GM10266 (cell line): ENCODE measurements around the gene SGSH.

ENCODE experiments used
- DNase-seq: peaks from one replicate; pipeline ENCODE4 v3.0.0; 2012; ENCODE audit errors: extremely low spot score
- TF ChIP-seq, protein P1 (sequence below): IDR thresholded peaks from 2 replicates; pipeline ENCODE4 v1.5.1; 2012; ENCODE audit warnings: mild to moderate bottlenecking, low read depth; ENCODE audit not compliant: control insufficient read depth, insufficient read depth; ENCODE audit errors: missing control alignments

SGSH gene

DNA sequence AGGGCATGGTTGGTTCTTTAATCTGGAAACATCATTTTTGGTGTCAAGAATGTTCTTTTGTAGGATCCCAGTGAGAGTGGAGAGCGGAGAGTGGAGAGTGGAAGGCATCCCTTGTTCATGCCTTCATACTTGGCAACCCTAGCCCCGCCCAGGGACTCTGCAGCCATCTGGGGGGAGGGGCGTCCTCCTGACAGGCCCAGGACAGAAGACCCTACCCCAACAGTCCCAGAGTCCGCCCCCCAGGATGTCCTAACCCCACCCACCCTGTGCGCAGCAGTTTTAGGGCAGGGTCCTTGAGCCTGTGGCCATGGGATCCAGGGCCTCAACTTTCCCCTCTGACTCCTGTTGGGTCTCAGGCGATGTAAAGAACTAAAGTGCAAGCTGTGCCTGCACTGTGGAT, 4.5 kb upstream of the SGSH start:
- TF ChIP-seq, protein P1, sequence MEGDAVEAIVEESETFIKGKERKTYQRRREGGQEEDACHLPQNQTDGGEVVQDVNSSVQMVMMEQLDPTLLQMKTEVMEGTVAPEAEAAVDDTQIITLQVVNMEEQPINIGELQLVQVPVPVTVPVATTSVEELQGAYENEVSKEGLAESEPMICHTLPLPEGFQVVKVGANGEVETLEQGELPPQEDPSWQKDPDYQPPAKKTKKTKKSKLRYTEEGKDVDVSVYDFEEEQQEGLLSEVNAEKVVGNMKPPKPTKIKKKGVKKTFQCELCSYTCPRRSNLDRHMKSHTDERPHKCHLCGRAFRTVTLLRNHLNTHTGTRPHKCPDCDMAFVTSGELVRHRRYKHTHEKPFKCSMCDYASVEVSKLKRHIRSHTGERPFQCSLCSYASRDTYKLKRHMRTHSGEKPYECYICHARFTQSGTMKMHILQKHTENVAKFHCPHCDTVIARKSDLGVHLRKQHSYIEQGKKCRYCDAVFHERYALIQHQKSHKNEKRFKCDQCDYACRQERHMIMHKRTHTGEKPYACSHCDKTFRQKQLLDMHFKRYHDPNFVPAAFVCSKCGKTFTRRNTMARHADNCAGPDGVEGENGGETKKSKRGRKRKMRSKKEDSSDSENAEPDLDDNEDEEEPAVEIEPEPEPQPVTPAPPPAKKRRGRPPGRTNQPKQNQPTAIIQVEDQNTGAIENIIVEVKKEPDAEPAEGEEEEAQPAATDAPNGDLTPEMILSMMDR: no peak
- no peak for DNase-seq

DNA sequence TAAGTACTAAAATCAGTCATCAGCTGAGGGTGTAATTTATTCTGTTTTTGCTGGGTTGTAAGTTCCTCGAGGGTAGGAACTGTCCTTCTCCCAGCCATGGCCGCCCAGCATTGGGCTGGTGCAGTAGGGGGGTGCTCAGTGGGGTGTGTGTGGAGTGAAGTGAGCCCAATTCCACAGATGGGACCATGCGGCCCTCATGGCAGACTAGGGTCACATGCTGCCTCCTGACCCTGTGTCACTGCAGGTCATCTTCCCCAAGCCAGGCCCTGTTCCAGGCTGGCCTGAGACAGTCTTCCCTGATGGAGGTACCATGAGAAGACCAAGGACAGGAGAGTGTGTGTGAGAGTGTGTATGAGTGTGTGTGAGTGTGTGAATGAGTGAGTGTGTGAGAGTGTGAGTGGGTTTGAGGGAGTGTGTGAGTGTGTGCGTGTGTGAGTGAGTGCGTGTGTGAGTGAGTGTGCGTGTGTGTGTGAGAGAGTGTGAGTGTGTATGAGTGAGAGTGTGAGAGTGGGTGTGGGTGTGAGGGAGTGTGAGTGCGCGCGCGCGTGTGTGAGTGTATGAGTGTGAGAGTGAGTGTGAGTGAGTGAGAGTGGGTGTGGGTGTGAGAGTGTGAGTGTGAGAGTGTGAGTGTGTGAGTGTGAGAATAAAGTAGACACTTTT, 3.8 kb upstream of the SGSH start:
- TF ChIP-seq, protein P1: no peak
- no peak for DNase-seq

- TF ChIP-seq, protein P1: no peak
- DNase-seq: no peak
These were observed 3.1 kb upstream of the SGSH start for GRCh38 chr17:80223142-80223815.

DNA sequence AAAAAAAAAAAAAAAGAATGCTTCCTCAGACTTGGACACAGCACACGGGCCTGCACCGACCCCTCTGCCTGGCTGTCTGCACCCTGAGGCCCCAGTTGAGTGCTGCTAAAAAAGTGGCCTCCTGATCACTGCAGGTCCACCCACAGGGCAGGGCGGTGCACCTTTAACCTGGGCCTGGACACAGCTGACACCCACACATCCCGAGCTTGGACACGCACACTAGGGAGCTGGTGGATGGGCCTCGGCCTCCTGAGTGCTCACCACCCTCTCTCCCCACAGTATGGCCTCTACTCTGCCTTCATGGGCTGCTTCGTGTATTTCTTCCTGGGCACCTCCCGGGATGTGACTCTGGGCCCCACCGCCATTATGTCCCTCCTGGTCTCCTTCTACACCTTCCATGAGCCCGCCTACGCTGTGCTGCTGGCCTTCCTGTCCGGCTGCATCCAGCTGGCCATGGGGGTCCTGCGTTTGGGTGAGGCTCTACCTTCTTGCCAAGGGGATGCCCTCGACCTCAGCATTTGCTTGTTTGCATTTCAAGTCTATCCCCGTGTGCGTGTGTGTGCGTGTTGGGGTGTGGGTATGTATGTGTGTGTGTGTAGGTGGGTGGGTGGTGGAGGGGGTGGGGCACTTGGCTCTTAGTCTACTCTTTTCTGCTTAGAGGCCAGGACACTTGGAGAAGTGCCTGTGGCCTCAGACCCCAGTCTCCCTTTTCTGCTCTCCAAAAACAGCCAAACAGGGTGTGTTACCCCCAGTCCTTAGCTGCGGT, 2.4 kb upstream of the SGSH start:
- no peak for DNase-seq
- TF ChIP-seq, protein P1: no peak

DNA sequence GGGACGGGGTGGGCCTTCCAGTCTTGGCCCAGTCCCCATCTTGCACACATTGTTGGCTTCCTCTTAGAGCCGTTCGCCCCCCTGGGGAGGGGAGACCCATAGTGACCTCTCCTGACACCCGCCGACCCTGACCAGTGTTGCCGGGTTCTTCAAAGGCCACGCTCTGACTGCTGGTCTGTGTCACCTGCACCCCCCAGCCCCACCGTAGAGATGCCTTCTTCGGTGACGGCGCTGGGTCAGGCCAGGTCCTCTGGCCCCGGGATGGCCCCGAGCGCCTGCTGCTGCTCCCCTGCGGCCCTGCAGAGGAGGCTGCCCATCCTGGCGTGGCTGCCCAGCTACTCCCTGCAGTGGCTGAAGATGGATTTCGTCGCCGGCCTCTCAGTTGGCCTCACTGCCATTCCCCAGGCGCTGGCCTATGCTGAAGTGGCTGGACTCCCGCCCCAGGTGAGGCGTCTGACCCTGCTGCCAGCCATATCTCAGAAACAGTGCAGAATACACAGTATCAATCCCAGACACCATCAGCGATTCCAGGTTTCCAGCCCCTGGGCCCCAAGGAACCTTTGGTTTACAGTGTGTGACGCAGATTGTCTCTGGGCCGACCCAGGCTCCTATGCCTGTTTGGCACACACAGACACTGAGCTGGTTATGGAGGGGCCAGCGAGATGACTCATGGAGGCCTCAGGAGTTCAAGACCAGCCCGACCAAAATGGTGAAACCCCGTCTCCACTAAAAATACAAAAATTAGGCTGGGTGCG, 1.4 kb upstream of the SGSH start:
- DNase-seq: no peak
- TF ChIP-seq, protein P1: no peak

DNA sequence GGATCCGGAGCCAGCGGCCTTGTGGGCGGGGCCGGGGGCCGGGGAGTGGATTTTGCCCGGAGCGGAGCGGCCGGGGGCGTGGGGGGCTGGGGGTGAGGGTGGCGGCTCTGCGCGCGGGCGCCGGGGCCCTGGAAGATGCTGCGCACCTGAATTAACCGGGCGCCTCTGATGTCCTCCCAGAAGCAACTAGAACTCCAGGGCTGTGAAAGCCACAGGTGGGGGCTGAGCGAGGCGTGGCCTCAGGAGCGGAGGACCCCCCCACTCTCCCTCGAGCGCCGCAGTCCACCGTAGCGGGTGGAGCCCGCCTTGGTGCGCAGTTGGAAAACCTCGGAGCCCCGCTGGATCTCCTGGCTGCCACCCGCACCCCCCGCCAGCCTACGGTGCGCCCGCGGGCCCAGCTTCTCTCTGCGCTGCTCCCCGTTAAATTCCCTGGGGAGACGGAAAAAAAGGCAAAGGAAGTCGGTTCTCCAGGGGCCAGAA, 643 bp upstream of the SGSH start:
- TF ChIP-seq, protein P1: no peak
- peak; percentile 58 for DNase-seq

DNA sequence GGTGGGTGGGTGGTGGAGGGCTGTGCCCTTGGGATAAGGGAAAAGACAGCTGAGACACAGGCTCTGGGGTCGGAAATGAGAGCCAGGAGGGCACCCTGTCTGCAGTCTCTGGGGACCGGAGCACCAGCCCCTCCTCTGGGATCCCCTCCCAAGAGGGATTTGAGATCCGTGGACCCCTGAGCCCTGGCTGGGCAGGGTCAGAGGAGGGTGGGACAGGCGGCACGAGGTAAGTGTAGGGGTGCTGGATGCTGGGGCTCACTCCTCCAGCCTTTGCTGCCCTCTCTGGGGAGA, 425 bp downstream of the SGSH start:
- no peak for DNase-seq
- TF ChIP-seq, protein P1: no peak
